ENCODE results near the gene ADA.

DNA sequence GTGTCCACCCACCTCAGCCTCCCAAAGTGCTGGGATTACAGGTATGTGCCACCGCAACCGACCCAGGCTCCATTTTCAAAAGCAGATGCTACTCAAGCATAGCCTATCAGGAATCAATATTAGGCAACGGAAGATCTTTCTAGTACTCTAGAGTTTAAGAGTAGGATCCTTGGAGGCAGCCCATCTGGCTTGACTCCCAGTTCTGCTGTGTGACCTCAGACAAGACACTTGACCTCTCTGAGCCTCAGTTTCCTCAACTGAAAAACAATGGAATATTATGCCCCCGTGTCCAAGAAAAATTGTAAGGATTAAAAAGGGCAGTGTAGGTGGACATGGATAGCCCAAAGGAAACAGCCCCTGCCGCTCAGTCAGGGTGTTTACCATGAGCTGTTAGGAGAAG, 14.5 kb downstream of the ADA start:
- TF ChIP-seq, protein P1, sequence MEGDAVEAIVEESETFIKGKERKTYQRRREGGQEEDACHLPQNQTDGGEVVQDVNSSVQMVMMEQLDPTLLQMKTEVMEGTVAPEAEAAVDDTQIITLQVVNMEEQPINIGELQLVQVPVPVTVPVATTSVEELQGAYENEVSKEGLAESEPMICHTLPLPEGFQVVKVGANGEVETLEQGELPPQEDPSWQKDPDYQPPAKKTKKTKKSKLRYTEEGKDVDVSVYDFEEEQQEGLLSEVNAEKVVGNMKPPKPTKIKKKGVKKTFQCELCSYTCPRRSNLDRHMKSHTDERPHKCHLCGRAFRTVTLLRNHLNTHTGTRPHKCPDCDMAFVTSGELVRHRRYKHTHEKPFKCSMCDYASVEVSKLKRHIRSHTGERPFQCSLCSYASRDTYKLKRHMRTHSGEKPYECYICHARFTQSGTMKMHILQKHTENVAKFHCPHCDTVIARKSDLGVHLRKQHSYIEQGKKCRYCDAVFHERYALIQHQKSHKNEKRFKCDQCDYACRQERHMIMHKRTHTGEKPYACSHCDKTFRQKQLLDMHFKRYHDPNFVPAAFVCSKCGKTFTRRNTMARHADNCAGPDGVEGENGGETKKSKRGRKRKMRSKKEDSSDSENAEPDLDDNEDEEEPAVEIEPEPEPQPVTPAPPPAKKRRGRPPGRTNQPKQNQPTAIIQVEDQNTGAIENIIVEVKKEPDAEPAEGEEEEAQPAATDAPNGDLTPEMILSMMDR (conservative IDR thresholded peaks at IDR 0.05; ENCODE audit: low read length) = no peak
- TF ChIP-seq EZH2phosphoT487 (IDR thresholded peaks at IDR 0.05; ENCODE audit: borderline replicate concordance, low read depth, low read length) = no peak

All from OCI-LY7 (cell line).